Activated T-cell treated with anti-CD3 and anti-CD28 coated beads for 24 hours (primary cell): Measurements from ENCODE around the gene RRP15.
A peak's percentile ranks its signal among the peaks of the same experiment; 100 is the strongest.

Experiments
- DNase-seq: peaks from one replicate; pipeline ENCODE4 v3.0.0-alpha.2; 2020; ENCODE audit warnings: low read depth

Gene RRP15, protein sequence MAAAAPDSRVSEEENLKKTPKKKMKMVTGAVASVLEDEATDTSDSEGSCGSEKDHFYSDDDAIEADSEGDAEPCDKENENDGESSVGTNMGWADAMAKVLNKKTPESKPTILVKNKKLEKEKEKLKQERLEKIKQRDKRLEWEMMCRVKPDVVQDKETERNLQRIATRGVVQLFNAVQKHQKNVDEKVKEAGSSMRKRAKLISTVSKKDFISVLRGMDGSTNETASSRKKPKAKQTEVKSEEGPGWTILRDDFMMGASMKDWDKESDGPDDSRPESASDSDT

DNA sequence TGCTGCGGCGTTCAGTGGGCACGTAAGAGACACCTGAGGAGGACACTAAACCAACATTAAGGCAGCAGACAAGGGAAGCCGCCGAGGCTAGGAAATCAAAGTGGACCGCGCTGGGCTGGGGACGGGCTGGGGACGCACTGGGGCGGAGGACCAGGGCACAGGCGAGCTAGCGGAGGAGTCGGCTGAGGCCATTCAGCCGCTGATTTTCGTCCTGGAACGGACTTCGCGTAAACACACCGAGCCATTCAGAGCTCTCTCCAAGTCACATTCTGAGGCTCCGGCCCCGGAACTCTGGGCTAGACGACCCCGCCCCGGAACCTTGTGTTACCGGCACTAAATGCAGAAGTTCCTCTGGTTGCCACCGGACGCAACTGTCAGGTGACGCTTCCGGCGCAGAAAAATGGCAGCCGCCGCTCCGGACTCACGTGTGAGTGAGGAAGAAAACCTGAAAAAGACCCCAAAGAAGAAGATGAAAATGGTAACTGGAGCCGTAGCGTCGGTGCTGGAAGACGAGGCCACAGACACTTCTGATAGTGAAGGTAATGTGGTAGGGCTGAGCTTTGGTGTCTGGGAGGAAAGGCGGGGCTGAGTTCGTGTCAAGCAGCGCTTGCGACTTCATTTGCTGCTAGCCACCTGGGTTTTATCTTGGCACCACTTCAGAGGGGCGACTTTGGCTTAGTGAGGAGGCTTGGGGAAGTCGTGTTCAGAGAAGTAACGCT lies at the start of gene RRP15:
Gene RRP15 (plus strand): TSS at position 377 of the 719 bp plus-strand sequence. CDS start 24 bp downstream, at position 401.
- DNase-seq, result peak; percentile 82

DNA sequence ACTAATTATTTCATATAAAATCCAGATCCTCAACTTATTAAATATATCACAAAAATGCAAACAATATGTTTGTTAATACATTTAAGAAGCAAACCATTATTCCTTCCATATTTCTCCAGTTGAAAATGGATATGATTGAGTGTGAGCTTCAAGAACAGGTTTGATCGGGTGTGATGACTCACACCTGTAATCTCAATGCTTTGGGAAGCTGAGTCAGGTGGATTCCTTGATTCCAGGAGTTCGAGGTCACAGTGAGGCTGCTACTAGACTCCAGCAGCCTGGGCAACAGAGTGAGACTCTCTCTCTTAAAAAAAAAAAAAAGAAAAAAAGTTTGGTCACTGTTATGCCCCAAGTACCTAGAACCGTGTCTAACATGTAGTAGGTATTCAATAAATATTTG lies 42.9 kb upstream of the RRP15 start:
- no peak for DNase-seq

DNA sequence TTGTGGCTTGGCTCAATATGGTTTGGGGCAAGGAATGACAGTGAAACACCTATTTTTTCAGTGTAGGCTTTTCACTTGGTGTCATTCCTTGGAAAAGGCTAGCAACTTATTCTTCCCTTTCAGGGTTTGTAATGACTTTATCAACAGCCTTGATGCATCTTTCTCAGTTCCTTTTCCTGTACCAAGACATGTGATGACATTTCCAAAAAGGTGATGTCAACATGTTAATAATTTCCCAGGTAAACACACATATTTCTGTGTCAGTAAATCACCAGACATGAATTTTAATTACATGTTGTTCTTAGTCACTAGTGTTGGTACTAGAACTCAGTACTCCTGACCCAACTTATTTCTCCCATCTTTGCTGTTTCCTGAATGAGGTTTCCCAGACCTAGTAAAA lies 37.8 kb upstream of the RRP15 start:
- no peak for DNase-seq

DNA sequence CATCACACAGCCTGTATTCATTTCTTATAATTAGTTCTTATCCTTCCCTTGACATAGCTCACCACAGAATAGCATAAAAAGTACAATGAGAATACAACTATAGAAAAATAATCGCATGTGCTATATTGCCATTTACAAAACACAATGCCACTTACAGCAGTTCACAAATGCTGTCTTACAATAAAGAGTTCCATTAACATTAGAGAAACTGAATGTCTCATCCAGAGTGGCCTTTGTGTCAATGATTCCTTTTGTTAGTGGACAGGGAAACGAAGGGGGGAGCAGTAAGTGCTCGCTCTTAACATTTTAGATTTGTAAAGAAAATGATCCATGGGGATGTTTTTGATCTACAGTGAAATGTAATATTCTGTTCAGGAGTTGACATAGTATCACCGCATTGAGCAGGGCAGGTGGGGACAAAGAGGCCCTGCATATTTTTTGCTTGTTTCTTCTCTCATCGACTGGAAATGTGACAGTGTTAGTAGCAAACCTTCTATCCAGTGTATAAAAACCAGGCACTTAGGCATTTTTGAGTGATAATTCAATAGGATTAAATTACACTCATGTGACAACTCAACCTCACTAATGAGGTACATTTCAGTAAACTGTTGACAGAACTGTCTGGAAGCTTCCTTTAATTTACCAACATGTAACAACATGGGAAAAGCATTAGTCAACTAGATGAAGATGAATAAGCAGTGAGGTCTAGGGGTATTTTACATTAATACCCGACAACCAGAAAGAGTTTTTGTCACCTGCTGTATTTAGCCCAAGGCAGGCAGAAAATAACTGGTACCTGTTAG lies 35.6 kb upstream of the RRP15 start:
- no peak for DNase-seq

DNA sequence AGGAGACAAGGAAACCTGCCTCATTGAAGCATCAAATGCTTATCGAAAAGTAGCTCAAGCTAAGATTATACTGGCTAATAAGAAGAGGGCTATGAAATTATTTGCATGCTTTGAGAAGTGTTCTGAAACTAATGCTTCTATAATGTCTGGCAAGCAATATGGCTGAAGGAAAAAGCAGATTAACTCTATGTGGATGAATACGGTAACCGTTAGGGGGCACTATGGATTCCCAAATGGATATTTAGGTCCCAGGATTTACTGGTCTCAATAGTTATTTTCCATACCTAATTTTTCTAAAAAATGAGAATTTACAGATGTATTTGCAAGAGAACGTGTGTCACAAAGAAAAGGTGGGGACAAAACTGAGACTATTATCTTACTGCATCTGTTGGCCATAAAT lies 34.6 kb upstream of the RRP15 start:
- no peak for DNase-seq

DNA sequence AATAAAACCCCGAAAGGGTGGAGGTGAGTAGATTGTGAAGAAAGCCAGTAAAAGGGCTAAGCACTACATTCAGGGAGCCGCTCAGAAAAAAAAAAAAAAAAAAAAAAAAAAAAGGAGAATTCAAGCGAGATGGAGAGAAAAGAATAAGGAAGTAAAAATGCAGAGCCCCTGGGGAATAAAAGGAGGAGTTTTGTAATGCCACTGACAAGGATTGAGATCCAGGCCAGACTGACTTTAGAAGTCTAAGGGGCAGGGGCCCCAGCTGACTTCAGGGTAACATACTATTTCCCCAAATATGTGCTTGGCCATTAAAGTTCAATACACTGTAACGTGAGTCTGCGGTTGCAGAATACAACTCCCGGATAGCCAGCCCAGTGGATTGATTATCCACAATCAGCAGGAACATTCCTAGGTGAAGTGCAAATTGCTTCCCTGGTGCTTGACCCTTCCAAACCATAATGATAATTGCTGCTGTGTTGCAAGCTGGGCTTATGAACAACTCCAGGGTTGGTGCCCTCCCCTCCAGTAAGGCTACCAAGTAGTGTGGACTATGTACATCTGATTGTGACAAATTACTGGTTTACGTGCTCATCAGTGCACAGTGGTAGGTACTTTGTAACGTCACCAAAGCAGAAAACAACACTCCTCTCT lies 30.7 kb upstream of the RRP15 start:
- DNase-seq, result no peak

DNA sequence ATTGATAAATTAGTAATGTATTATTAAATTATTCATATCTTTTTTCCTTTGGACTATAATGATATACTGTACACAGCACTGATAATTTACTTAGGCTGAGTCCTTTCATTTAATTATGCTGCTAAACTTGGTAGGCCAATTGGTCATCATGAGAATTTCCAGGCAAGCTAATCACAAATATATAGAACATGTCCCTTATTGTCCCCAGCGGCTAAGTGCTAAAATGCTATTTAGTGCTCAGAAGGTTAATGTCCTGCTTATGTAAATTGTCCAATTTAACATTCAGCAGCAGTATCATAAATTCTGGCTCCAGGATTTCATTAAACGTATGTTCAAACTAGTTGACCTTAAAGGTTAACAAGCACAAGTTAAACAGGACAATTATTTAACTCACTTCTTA lies 30.0 kb upstream of the RRP15 start:
- no peak for DNase-seq

DNA sequence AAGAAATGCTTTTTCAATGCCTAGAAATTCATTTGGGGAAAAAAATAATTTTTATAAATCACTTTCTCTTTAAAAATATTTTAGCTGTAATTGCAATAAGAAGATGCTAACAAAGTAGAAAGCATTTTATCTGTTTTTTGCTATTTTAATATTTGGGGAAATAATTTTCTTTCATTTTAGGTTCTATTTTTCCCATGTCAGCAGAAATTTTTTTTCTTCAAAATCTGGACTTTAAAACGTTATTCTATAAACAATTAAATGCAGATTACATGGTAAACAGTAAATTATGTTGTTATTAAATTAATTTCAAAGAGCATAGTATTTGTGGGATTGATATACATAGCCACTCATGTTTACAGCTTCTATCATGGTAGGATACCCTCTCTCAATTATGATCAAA lies 27.7 kb upstream of the RRP15 start:
- no peak for DNase-seq

DNA sequence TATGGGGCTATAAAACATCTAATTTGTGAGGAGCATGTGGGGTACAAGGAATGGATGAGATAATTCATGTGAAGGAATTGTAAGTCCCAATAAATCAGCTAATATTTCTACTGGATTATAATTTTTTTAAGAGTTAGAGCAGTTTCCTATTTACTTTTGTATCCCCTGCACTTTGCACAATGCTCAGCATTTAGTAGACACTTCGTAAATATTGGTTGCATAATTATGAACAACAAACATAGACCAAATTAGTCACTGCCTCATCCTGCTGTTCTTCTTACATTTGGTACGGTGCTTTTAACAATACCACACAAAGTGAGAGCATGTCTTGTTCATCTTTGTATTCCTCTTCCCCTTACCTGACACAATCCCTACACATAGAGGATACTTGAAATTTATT lies 27.1 kb upstream of the RRP15 start:
- DNase-seq, result no peak

DNA sequence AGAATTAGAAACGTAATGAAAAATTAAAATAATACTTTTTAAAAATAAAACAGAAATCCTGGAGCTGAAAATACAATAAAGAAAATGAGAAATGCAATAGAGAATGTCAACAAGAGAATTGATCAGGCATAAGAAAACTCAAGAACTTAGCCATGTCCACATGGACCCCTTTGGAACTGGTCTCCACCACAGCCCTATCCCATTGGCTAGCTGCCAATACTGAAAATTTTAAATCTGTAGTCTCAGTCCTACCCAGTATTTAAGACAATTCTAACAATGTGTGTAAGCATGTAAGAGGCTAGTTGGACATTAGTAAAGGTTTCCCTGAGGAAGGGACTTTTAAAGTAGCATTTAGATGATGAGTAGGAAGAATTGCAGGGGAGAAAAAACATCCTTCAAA lies 25.8 kb upstream of the RRP15 start:
- no peak for DNase-seq

DNA sequence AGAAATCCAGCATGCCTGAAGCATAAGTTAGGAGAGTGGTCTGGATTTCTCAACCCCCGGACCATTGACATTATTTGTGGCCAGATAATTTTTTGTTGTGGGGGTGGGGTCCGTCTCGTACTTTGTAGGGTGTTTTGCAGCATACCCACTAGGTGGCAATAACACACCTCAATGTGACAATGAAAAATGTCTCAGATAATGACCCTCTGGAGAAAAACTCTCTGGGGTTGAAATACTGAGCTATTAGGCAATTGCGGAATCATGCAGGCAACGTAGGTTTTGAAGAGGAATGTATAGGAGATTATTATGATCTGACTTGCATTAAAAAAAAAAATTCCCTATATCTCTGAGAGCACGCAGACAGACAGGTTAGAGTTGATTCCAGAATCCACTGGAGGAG lies 25.3 kb upstream of the RRP15 start:
- no peak for DNase-seq

DNA sequence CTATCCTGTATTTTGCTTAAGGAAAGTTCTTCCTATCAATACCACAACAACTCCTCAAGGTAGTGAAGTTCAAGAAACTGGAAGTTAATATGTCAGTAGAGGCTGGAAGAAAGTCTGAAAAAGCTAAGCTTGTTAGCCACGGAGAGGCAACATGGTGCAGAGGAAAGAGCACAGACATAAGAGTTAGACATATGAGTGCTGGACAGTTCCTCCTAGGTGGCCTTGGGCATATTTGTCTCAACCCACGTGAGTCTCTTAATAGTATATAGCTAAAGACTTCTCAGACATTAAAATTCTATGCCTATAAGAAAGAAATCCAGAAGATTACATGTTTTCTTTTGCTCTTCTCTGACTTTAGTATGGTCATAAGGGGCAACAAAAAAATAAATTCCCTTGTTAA lies 22.8 kb upstream of the RRP15 start:
- DNase-seq, result no peak

DNA sequence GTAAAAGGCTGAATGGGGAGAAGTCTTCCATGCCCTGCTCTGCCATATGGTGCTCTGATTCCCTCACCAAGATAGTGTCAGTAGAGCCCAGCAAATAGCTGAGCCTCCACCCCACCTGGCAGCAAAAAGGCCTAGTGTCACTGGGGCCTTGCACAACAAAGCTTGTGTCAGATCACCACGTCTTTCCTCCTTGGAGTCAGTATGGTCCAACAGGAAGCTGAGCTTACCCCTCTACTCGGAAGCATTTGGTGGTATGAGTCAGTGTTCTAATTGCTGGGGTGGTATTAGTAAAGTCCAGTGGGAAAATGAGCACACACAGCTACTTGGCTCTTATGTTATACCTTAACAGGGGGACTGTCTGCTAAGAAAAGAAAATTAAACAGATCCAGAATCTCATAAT lies 18.7 kb upstream of the RRP15 start:
- no peak for DNase-seq

DNA sequence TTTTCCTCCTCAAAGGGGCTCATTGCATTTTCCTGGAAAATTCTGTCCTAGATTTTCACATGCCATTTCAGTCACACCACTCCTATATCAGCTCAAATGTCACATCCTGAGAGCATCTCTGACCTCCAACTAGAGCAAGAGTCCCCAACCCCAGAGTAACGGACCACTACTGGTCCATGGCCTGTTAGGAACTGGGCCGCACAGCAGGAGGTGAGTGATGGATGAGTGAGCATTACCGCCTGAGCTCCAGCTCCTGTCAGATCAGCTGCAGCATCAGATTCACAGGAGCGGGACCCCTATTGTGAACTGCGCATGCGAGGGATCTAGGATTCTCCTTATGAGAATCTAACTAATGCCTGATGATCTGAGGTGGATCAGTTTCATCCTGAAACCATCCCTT lies 12.7 kb upstream of the RRP15 start:
- no peak for DNase-seq

DNA sequence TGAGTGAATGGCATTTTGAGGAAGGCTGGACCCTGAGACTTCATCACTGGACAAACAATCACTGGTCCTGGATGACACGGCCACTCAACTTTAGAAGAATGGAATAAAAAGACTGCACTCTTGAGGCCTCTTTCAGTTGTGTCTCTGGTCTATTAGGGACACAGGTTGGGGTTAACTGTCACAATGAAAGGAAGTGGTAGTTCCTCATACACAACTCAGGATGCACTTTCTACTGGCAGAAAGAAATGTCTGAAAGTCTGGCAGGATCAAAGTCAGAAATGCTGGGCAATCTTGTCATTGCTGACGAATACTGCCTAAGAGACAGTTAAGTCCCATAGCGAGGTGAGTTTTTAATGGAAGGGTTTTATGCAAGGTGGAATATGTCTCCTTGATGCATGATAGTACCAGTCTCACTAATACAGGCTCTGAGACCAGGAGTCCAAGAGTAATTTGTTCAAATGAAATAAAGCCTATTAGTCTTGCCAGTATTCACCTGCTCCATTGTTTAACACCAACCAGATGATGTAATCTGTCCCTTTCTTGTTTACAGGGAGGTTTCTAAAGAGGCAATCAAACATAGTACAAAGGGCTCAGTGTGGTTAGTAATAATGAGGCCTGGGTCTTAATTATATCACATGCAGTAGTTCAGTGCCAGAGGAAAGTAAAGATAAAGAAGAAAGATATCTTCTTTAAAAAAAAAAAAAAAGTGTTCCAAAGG lies 11.2 kb upstream of the RRP15 start:
- DNase-seq, result no peak

DNA sequence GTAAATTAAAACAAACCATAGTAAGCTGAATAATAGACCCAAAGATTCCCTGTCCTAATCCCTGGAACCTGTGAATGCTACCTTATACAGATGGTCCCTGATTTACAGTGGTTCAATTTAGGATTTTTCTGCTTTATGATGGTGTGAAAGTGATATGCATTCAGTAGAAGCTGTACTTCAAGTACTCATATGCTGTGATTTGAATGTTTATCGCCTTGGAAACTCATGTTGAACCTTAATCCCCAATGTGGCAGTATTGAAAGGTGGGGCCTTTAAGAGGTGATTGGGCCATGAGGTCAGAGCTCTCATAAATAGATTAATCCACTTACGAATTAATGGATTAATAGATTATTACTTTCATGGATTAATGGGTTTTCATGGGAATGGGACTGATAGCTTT lies 10.6 kb upstream of the RRP15 start:
- DNase-seq, result no peak

DNA sequence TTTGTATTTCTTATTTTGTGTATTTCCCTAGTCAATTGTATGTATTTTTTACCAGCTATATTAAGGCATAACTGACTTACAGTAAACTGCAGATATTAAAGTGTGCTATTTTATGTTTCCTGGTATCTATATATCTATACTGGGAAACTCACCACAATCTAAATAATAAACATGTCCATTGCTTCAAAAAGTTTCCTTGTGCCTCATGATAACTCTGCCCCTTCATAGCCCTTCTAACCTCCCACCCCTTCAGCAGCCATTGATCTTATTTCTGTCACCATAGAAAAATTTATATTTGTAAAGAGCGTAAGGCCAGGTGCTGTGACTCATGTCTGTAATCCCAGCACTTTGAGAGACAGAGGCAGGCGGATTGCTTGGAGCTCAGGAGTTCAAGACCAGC lies 9.3 kb upstream of the RRP15 start:
- no peak for DNase-seq

DNA sequence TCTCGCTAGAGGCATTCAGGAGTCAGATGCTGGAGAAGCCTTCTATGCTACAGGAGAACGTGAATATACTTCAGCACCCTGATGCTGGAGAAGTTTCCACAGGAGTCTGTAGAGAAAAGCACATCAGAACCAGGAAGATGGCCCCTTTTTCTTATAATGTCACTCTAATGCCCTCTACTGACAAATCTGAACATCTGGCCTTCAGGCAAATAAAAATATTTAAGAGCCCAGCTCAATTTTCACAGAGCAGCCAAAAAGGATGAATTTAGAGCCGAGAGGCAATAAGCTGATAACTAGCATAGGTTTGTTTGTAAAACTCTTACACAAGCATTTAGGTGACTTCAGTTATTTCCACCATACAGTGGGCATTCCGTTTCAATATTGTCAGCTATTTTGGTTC lies 3.8 kb upstream of the RRP15 start:
- DNase-seq, result no peak

DNA sequence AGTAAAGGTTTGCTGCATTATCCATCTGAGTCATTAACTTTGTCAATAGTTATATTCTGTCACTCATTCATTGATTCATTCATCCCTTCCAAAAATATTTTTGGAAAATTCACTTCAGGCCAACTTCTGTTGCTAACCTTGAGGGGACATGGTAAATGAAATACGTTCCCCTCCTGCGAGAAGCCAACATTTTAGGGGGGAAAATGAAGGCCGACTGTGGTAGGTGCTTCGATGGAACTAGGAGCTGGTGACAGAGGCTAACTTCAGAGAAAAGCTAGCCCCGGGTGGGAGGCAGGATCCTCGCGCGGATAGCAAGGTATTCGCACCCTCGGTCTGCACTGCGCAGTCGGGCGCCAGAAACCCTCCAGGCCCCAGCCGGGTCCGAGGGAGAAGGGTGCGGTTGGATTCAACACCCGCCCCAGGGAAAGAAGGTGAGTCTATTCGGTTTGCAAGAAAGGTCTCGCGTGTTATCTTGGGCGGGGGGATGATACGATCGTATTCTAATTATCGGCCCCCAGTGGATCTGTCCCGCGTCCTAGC lies 646 bp upstream of the RRP15 start:
- no peak for DNase-seq

DNA sequence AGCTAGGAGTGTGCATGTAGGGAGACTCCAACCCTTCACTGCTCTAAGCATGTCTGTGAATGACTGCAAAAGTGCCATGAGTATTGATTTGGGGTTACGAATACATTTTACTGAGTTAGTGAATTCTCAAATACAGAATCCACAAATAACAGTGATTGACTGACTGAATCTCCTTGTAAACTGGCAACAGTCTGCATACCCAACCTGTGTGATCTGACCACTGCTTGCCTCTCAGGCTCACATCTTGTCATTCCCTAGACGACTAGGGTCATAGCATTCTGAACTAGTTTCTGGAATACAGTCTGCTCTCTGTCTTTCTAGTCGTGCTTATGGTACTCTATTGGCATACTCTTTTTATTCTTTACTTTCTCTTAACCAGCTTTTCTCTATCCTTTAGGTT lies 7.4 kb downstream of the RRP15 start:
- no peak for DNase-seq

DNA sequence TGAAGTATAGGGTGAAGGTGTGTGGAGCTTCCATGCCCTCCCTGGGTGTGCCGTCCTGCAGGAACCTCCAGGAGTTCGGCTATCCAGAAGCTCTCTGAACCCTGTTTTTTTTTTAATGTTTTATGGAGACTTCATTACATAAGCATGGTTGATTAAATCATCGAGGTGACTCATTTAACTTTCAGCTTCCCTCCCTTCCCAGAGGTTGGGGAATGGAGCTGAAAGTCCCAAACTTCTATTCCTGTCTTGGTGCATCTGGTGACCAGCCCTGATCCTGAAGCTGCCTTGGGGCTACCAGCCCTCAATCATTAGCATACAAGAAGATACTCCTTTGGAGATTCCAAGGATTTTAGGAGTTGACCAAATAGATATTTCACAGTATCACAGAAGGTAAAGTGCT lies 9.5 kb downstream of the RRP15 start:
- DNase-seq, result no peak

DNA sequence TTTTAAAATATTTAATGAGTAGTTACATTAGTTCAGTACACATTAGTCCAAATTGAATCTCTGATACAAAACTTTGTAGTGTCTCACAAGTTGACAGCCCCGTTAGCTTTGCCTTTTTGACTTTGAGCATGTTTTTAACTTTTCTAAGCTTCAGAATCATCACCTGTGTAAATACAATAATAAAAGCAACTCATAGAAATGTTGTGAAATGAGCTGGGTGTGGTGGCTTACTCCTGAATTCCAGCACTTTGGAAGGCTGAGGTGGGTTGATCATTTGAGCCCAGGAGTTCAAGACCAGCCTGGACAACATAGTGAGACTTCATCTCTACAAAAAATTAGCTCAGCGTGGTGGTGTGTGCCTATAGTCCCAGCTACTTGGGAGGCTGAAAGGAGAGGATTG lies 11.1 kb downstream of the RRP15 start:
- no peak for DNase-seq
